ENCODE measurements around the gene CDH4. TPM values are rescaled to one million over a fixed set of nuclear protein-coding genes. Genes with fewer than 3 reads are reported as not detected.

Gene CDH4
- total RNA-seq, 1 donor from 2014 or later: 8.9 TPM

GRCh38 chr20:61684136-61684535, 432.1 kb downstream of the CDH4 start:
- H3K27ac Mint-ChIP-seq (ENCODE audit: unreplicated experiment): no peak overlapping the region
- DNase-seq (ENCODE audit: low read depth, low spot score): no peak
- H3K27me3 Mint-ChIP-seq (ENCODE audit: low read depth): peaks cover 15% of the 10 kb centered on the region
- no peak overlapping the region for H3K4me3 Mint-ChIP-seq
- TF ChIP-seq CTCF (conservative IDR thresholded peaks at IDR 0.05): no peak
- peaks cover 17% of the 10 kb centered on the region for H3K4me1 Mint-ChIP-seq
- no peaks in the 10 kb centered on the region for H3K36me3 Mint-ChIP-seq (ENCODE audit: low read depth)
- no peaks in the 10 kb centered on the region for H3K9me3 Mint-ChIP-seq

GRCh38 chr20:61684583-61685235, 432.6 kb downstream of the CDH4 start:
- Mint-ChIP-seq H3K4me3 (no peak overlapping the region), H3K27me3 (ENCODE audit: low read depth) (peaks cover 15% of the 10 kb centered on the region), H3K9me3 (no peaks in the 10 kb centered on the region), H3K36me3 (ENCODE audit: low read depth) (no peaks in the 10 kb centered on the region), H3K4me1 (peaks cover 17% of the 10 kb centered on the region), H3K27ac (ENCODE audit: unreplicated experiment) (no peak overlapping the region)
- TF ChIP-seq CTCF (conservative IDR thresholded peaks at IDR 0.05): no peak
- no peak for DNase-seq (ENCODE audit: low read depth, low spot score)

GRCh38 chr20:61685462-61685861, 433.4 kb downstream of the CDH4 start:
- H3K36me3 Mint-ChIP-seq (ENCODE audit: low read depth): no peaks in the 10 kb centered on the region
- H3K4me1 Mint-ChIP-seq: peaks cover 13% of the 10 kb centered on the region
- peaks cover 15% of the 10 kb centered on the region for H3K27me3 Mint-ChIP-seq (ENCODE audit: low read depth)
- H3K27ac Mint-ChIP-seq (ENCODE audit: unreplicated experiment): no peak overlapping the region
- H3K4me3 Mint-ChIP-seq: no peak overlapping the region
- TF ChIP-seq CTCF (conservative IDR thresholded peaks at IDR 0.05): no peak
- DNase-seq (ENCODE audit: low read depth, low spot score): no peak
- no peaks in the 10 kb centered on the region for H3K9me3 Mint-ChIP-seq

GRCh38 chr20:61686051-61686936, 434.2 kb downstream of the CDH4 start:
- no peaks in the 10 kb centered on the region for H3K36me3 Mint-ChIP-seq (ENCODE audit: low read depth)
- peaks cover 15% of the 10 kb centered on the region for H3K27me3 Mint-ChIP-seq (ENCODE audit: low read depth)
- no peak for TF ChIP-seq CTCF (conservative IDR thresholded peaks at IDR 0.05)

GRCh38 chr20:61688411-61688810, 436.4 kb downstream of the CDH4 start:
- TF ChIP-seq CTCF (conservative IDR thresholded peaks at IDR 0.05): no peak
- Mint-ChIP-seq H3K4me1 (peaks cover 9% of the 10 kb centered on the region), H3K27me3 (ENCODE audit: low read depth) (peaks cover 9% of the 10 kb centered on the region), H3K4me3 (no peak overlapping the region), H3K36me3 (ENCODE audit: low read depth) (no peaks in the 10 kb centered on the region), H3K9me3 (no peaks in the 10 kb centered on the region), H3K27ac (ENCODE audit: unreplicated experiment) (no peak overlapping the region)
- no peak for DNase-seq (ENCODE audit: low read depth, low spot score)

More at GRCh38 chr20:61686051-61686936, 434.2 kb downstream of the CDH4 start:
- Mint-ChIP-seq H3K9me3 (no peaks in the 10 kb centered on the region), H3K4me1 (peaks cover 9% of the 10 kb centered on the region), H3K4me3 (no peak overlapping the region), H3K27ac (ENCODE audit: unreplicated experiment) (no peak overlapping the region)
- no peak for DNase-seq (ENCODE audit: low read depth, low spot score)

Measured in neural crest cell (in vitro differentiated cells).